Measurements from ENCODE around the gene DPEP2. TPM values are rescaled to one million over a fixed set of nuclear protein-coding genes. Genes with fewer than 3 reads are reported as not detected.

Gene DPEP2
- total and polyA plus RNA-seq, 2 of the 13 experiments (the other 11 are each of a cell fraction or from before 2014, with no cell fraction given): 0.18 TPM; not detected in 1

GRCh38 chr16:67942200-67942509, 57.1 kb downstream of the DPEP2 start (continued):
- TF ChIP-seq ARID5B (CRISPR knock-in tag; IDR thresholded peaks at IDR 0.05) (no peak), ISX (CRISPR knock-in tag; conservative IDR thresholded peaks at IDR 0.05) (no peak), CHCHD3 (CRISPR knock-in tag; IDR thresholded peaks at IDR 0.05) (0 out of 2 replicates have a peak, but pooled peaks have one; percentile 20), ATF7-NPFF (CRISPR knock-in tag; IDR thresholded peaks at IDR 0.05; ENCODE audit: low read depth) (no peak; the same call in 1 of the 2 replicates), ZBTB49 (CRISPR knock-in tag; IDR thresholded peaks at IDR 0.05; ENCODE audit: borderline replicate concordance) (no peak), ZNF367 (CRISPR knock-in tag; IDR thresholded peaks at IDR 0.05; ENCODE audit: borderline replicate concordance) (no peak), RFXANK (CRISPR knock-in tag; IDR thresholded peaks at IDR 0.05) (no peak), ZNF777 (CRISPR knock-in tag; IDR thresholded peaks at IDR 0.05) (0 out of 2 replicates have a peak, but pooled peaks have one; percentile 15), ZNF841 (CRISPR knock-in tag; IDR thresholded peaks at IDR 0.05; ENCODE audit: borderline replicate concordance) (no peak), ZBTB37 (CRISPR knock-in tag; IDR thresholded peaks at IDR 0.05) (no peak), PHF5A (CRISPR knock-in tag; IDR thresholded peaks at IDR 0.05; ENCODE audit: low read depth, unreplicated experiment) (peak; percentile 33), AKAP8 (CRISPR knock-in tag; IDR thresholded peaks at IDR 0.05) (no peak), ZNF446 (CRISPR knock-in tag; IDR thresholded peaks at IDR 0.05) (no peak), SPEN (CRISPR knock-in tag; IDR thresholded peaks at IDR 0.05; ENCODE audit: low read depth) (no peak), ZNF83 (CRISPR knock-in tag; IDR thresholded peaks at IDR 0.05; ENCODE audit: borderline replicate concordance) (no peak), POGK (CRISPR knock-in tag; conservative IDR thresholded peaks at IDR 0.05) (peak; percentile 29; the same call in 1 of the 2 replicates), JUNB (CRISPR knock-in tag; IDR thresholded peaks at IDR 0.05; ENCODE audit: borderline replicate concordance) (no peak), ZNF550 (CRISPR knock-in tag; IDR thresholded peaks at IDR 0.05; ENCODE audit: borderline replicate concordance) (no peak), ATF6 (CRISPR knock-in tag; conservative IDR thresholded peaks at IDR 0.05) (no peak), NKX3-1 (CRISPR knock-in tag; IDR thresholded peaks at IDR 0.05) (no peak)

Measured in HepG2 (cell line).